BLaER1 (cell line): Measurements from ENCODE around the gene RUFY3.
"Not testable (repeated sequence)": the region's sequence is repeated elsewhere in the genome, so short reads cannot be mapped to it uniquely, and the experiment has no call there.

Experiments used
- H3K27ac ChIP-seq: shearing (Covaris generic); formaldehyde crosslinking; 2 replicates; pipeline ENCODE4 v1.8.1; 2022
- H3K27me3 ChIP-seq: shearing (Covaris generic); formaldehyde crosslinking; 2 replicates; pipeline ENCODE4 v1.8.1; 2022
- H3K36me3 ChIP-seq: shearing (Covaris generic); formaldehyde crosslinking; 2 replicates; pipeline ENCODE4 v1.8.1; 2022
- H3K4me1 ChIP-seq: shearing (Covaris generic); formaldehyde crosslinking; 2 replicates; pipeline ENCODE4 v1.8.1; 2022
- H3K4me2 ChIP-seq: shearing (Covaris generic); formaldehyde crosslinking; 2 replicates; pipeline ENCODE4 v1.8.1; 2022
- H3K4me3 ChIP-seq: shearing (Covaris generic); formaldehyde crosslinking; 2 replicates; pipeline ENCODE4 v1.8.1; 2022
- H3K9ac ChIP-seq: shearing (Covaris generic); formaldehyde crosslinking; 2 replicates; pipeline ENCODE4 v1.8.1; 2022
- H3K9me3 ChIP-seq: shearing (Covaris generic); formaldehyde crosslinking; 2 replicates; pipeline ENCODE4 v1.8.1; 2022
- H4K20me1 ChIP-seq: shearing (Covaris generic); formaldehyde crosslinking; 2 replicates; pipeline ENCODE4 v1.8.1; 2022
- Cebpa-rat ChIP-seq: shearing (Covaris generic); IDR thresholded peaks from 2 replicates; pipeline ENCODE4 v1.8.1; 2022

The RUFY3 gene

GRCh38 chr4:70713453-70714078, 8.2 kb upstream of the RUFY3 start:
- Histone ChIP-seq H3K9me3 (no peaks in the 10 kb centered on the region), H3K27me3 (no peaks in the 10 kb centered on the region), H3K27ac (no peak overlapping the region), H4K20me1 (no peaks in the 10 kb centered on the region; the same call in 1 of the 2 replicates), H3K4me1 (peaks cover 24% of the 10 kb centered on the region), H3K4me3 (no peak overlapping the region), H3K36me3 (no peaks in the 10 kb centered on the region), H3K4me2 (peak overlapping the region; percentile 22; the same call in 1 of the 2 replicates), H3K9ac (no peak overlapping the region)
- no peak for TF ChIP-seq Cebpa-rat

GRCh38 chr4:70714079-70714887, 7.5 kb upstream of the RUFY3 start:
- Histone ChIP-seq H3K4me2 (peak overlapping the region; percentile 30), H3K36me3 (no peaks in the 10 kb centered on the region), H3K4me1 (peaks cover 24% of the 10 kb centered on the region), H3K27ac (no peak overlapping the region), H3K4me3 (no peak overlapping the region), H4K20me1 (no peaks in the 10 kb centered on the region; the same call in 1 of the 2 replicates), H3K9me3 (no peaks in the 10 kb centered on the region), H3K27me3 (no peaks in the 10 kb centered on the region), H3K9ac (no peak overlapping the region)
- no peak for TF ChIP-seq Cebpa-rat

GRCh38 chr4:70715097-70715496, 6.7 kb upstream of the RUFY3 start:
- Histone ChIP-seq H3K4me2 (peak overlapping the region; percentile 30; the same call in 1 of the 2 replicates), H3K27me3 (no peaks in the 10 kb centered on the region), H3K4me3 (no peak overlapping the region), H3K4me1 (peaks cover 24% of the 10 kb centered on the region), H3K36me3 (no peaks in the 10 kb centered on the region), H3K9me3 (no peaks in the 10 kb centered on the region), H3K27ac (no peak overlapping the region), H3K9ac (no peak overlapping the region), H4K20me1 (no peaks in the 10 kb centered on the region; the same call in 1 of the 2 replicates)
- no peak for TF ChIP-seq Cebpa-rat

GRCh38 chr4:70718811-70719604, 2.8 kb upstream of the RUFY3 start:
- H4K20me1 ChIP-seq, result no peaks in the 10 kb centered on the region; the same call in 1 of the 2 replicates
- no peak overlapping the region for H3K27ac ChIP-seq
- H3K4me2 ChIP-seq, result no peak overlapping the region
- H3K4me3 ChIP-seq, result no peak overlapping the region
- no peak overlapping the region for H3K9ac ChIP-seq
- no peaks in the 10 kb centered on the region for H3K9me3 ChIP-seq
- H3K4me1 ChIP-seq, result peaks cover 25% of the 10 kb centered on the region
- TF ChIP-seq Cebpa-rat, result peak; percentile 20; the same call in 1 of the 2 replicates
- no peaks in the 10 kb centered on the region for H3K36me3 ChIP-seq
- no peaks in the 10 kb centered on the region for H3K27me3 ChIP-seq

- TF ChIP-seq Cebpa-rat, result no peak
- Histone ChIP-seq H3K27ac (no peak overlapping the region), H3K4me2 (peak overlapping the region; percentile 26; the same call in 1 of the 2 replicates), H4K20me1 (no peaks in the 10 kb centered on the region; the same call in 1 of the 2 replicates), H3K4me3 (no peak overlapping the region), H3K9me3 (no peaks in the 10 kb centered on the region), H3K4me1 (peaks cover 11% of the 10 kb centered on the region), H3K36me3 (no peaks in the 10 kb centered on the region), H3K27me3 (no peaks in the 10 kb centered on the region), H3K9ac (no peak overlapping the region)
Observed at GRCh38 chr4:70722199-70722791, 531 bp downstream of the RUFY3 start.

- Histone ChIP-seq H3K9me3 (no peaks in the 10 kb centered on the region), H3K4me3 (no peak overlapping the region), H3K27ac (no peak overlapping the region), H3K4me2 (no peak overlapping the region), H3K4me1 (peaks cover 11% of the 10 kb centered on the region), H3K9ac (no peak overlapping the region), H4K20me1 (no peaks in the 10 kb centered on the region), H3K36me3 (no peaks in the 10 kb centered on the region), H3K27me3 (no peaks in the 10 kb centered on the region)
- no peak for TF ChIP-seq Cebpa-rat
Observed at GRCh38 chr4:70724463-70724862, 2.7 kb downstream of the RUFY3 start.

- H3K4me2 ChIP-seq, result no peak overlapping the region
- no peak overlapping the region for H3K9ac ChIP-seq
- H3K27me3 ChIP-seq, result no peaks in the 10 kb centered on the region
- H3K4me3 ChIP-seq, result no peak overlapping the region
- H3K9me3 ChIP-seq, result no peaks in the 10 kb centered on the region
- H3K36me3 ChIP-seq, result no peaks in the 10 kb centered on the region
- H4K20me1 ChIP-seq, result no peaks in the 10 kb centered on the region
- H3K4me1 ChIP-seq, result peaks cover 11% of the 10 kb centered on the region
- TF ChIP-seq Cebpa-rat, result no peak
- H3K27ac ChIP-seq, result no peak overlapping the region
Observed at GRCh38 chr4:70725633-70726032, 3.9 kb downstream of the RUFY3 start.

GRCh38 chr4:70726515-70726914, 4.8 kb downstream of the RUFY3 start:
- H3K4me1 ChIP-seq, result peaks cover 11% of the 10 kb centered on the region
- not testable (repeated sequence) for H4K20me1 ChIP-seq, H3K9me3 ChIP-seq, H3K36me3 ChIP-seq, H3K27ac ChIP-seq, H3K4me3 ChIP-seq, H3K27me3 ChIP-seq, H3K4me2 ChIP-seq, H3K9ac ChIP-seq

GRCh38 chr4:70728091-70728490, 6.3 kb downstream of the RUFY3 start:
- no peak overlapping the region for H3K4me2 ChIP-seq
- H3K9ac ChIP-seq, result no peak overlapping the region
- H3K36me3 ChIP-seq, result no peaks in the 10 kb centered on the region
- H3K4me3 ChIP-seq, result no peak overlapping the region
- no peaks in the 10 kb centered on the region for H4K20me1 ChIP-seq
- no peaks in the 10 kb centered on the region for H3K9me3 ChIP-seq
- TF ChIP-seq Cebpa-rat, result no peak
- H3K27me3 ChIP-seq, result no peaks in the 10 kb centered on the region
- peaks cover under 1% of the 10 kb centered on the region for H3K4me1 ChIP-seq
- H3K27ac ChIP-seq, result no peak overlapping the region

- H3K36me3 ChIP-seq, H3K27me3 ChIP-seq, H3K4me2 ChIP-seq, H3K4me3 ChIP-seq, H4K20me1 ChIP-seq, H3K27ac ChIP-seq, H3K9me3 ChIP-seq, H3K9ac ChIP-seq: not testable (repeated sequence)
- peaks cover 45% of the 10 kb centered on the region for H3K4me1 ChIP-seq
Observed at GRCh38 chr4:70732878-70733277, 11.1 kb downstream of the RUFY3 start.
